ENCODE results near the gene SPART.

The SPART gene

DNA sequence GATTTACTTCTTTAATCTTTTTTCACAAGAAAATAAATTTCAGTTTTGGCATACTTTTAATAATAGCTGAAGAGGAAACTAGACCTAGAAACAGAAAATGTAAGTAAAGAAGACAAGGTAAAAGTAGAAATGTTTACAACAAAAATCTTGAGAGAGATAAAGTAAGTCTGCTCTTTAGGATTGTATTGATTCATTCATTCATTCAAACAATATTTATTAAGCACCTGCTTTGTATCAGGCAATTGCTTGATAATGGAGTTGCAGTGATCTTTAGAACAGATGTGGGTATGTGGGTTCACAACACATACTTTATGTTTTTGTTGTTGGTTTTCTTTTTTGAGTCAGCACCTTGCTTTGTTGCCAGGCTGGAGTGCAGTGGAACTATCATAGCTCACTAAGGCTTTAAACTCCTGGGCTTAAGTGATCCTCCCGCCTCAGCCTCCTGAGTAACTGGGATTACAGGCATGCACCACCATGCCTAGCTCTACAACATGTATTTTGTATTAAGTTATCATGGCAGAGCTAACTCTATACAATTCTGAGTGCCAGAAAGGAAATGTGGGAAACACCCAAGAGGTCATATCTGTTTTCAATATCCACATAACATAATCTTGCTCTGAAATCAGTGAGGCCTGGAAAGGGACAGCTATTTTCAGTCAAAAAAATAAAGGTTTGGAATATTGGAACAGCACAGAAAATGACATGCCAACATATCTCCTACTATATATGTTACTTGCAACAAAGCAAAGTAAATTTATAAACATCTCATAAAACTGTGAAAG lies 8.8 kb upstream of the SPART start:
- DNase-seq (ENCODE audit: low read depth) = no peak
- H3K4me3 ChIP-seq (ENCODE audit: low read depth, low read length) = no peak overlapping the region
- TF ChIP-seq, protein P1, sequence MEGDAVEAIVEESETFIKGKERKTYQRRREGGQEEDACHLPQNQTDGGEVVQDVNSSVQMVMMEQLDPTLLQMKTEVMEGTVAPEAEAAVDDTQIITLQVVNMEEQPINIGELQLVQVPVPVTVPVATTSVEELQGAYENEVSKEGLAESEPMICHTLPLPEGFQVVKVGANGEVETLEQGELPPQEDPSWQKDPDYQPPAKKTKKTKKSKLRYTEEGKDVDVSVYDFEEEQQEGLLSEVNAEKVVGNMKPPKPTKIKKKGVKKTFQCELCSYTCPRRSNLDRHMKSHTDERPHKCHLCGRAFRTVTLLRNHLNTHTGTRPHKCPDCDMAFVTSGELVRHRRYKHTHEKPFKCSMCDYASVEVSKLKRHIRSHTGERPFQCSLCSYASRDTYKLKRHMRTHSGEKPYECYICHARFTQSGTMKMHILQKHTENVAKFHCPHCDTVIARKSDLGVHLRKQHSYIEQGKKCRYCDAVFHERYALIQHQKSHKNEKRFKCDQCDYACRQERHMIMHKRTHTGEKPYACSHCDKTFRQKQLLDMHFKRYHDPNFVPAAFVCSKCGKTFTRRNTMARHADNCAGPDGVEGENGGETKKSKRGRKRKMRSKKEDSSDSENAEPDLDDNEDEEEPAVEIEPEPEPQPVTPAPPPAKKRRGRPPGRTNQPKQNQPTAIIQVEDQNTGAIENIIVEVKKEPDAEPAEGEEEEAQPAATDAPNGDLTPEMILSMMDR (conservative IDR thresholded peaks at IDR 0.05; ENCODE audit: low read depth, low read length) = no peak

DNA sequence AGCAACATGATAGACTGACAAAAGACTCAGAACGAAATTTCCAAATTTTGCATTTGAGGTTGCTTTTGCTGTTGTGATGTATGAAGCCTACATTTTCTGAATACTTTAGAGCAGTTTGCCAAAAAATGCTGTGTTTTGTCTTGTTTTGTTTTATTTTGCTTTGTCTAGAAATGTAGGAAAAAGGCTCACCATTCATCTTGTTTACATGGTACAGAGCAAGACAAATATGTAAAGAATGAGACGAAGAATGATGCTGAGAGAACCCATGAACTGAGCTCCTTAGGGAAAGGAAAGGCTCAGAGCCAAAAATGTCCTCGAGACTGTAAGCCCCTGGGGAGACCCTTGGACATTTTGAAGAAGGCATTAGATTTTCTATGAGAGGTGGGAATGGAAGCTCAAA lies 6.8 kb upstream of the SPART start:
- H3K4me3 ChIP-seq (ENCODE audit: low read depth, low read length) = no peak overlapping the region
- peak; percentile 73 for DNase-seq (ENCODE audit: low read depth)
- TF ChIP-seq, protein P1 (conservative IDR thresholded peaks at IDR 0.05; ENCODE audit: low read depth, low read length) = no peak

DNA sequence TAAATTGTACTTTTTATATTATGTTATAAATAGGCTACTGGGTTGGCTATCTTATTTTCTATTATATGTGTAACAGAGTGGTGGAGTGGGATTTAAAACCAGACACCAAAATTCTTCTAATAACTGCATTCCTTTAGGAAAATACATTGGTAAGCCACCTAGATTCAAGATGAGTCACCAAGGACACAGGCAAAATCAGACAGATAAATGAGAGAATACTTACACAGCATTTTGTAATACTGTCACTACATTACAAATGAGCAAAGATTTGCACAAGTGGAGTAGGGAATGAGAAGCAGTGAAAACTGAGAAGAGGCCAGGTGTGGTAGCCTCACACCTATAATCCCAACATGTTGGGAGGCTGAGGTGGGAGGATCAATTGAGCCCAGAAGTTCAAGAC lies 6.2 kb upstream of the SPART start:
- TF ChIP-seq, protein P1 (conservative IDR thresholded peaks at IDR 0.05; ENCODE audit: low read depth, low read length) = no peak
- DNase-seq (ENCODE audit: low read depth) = peak; percentile 53
- H3K4me3 ChIP-seq (ENCODE audit: low read depth, low read length) = no peak overlapping the region

DNA sequence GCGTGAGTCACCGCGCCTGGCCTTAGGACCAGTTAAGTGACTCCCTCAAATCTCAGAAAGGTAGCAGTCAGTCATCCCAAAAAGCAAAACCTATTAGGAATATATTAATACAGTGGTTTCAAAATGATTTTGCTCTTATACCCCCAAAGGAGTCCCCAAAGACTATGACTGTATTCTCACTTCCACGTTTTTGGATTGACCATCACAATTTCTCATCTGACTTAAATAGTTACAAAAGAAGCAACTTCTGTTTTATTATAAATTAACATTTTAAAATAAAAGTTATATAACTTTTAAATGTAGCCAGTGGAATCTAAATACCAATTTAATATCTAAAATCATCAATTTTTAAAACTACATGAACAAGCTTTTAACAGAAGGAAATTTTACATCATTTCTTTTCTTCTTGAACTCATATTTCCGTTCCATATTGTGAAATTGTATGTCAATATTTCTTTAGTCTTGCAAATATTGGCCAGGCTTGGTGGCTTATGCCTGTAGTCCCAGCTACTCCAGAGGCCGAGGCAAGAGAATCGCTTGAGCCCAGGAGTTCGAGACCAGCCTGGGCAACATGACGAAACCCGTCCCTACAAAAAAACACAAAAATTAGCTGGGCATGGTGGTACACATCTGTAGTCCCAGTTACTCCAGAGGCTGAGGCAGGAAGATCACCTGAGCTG lies 1.5 kb upstream of the SPART start:
- DNase-seq (ENCODE audit: low read depth) = no peak
- no peak overlapping the region for H3K4me3 ChIP-seq (ENCODE audit: low read depth, low read length)
- TF ChIP-seq, protein P1 (conservative IDR thresholded peaks at IDR 0.05; ENCODE audit: low read depth, low read length) = no peak

DNA sequence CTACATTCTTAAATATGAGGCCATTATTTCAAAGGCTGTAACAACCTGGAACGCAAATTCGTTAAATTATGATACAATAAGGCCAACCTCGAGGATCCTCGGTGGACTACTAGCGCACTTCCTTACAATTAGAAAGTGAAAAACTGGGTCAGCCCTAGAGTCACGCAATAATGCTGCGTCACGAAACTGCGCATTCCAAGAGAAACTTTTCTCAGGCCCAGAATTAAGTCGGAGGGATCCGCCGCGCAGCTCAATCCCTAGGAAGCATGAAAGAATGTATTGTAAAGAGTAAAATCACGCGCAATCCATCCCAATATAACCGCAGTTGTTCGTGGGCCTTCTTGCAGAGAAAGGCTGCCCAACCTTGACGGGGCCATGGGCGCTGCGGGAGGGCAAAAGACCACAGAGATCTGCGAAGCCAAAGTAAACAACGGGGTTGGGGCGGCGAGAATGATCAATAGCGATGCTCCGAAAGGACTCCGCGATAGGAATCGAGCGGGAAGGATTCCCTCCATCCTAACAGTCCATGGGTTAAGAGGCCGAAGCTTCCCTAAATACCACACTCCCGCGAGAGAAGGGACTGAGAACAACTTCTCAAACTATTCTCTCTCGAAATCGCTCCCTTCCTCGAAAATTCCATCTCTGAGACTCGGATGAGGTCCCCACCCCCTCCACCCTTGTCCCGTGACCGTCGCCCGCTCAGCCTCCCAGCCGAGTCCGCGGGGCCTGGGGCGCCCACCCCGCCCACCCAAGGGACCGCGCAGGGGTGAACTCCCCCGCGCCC lies 564 bp downstream of the SPART start:
- peak; percentile 93 for DNase-seq (ENCODE audit: low read depth)
- peak overlapping the region; percentile 83 for H3K4me3 ChIP-seq (ENCODE audit: low read depth, low read length)
- TF ChIP-seq, protein P1 (conservative IDR thresholded peaks at IDR 0.05; ENCODE audit: low read depth, low read length) = no peak

DNA sequence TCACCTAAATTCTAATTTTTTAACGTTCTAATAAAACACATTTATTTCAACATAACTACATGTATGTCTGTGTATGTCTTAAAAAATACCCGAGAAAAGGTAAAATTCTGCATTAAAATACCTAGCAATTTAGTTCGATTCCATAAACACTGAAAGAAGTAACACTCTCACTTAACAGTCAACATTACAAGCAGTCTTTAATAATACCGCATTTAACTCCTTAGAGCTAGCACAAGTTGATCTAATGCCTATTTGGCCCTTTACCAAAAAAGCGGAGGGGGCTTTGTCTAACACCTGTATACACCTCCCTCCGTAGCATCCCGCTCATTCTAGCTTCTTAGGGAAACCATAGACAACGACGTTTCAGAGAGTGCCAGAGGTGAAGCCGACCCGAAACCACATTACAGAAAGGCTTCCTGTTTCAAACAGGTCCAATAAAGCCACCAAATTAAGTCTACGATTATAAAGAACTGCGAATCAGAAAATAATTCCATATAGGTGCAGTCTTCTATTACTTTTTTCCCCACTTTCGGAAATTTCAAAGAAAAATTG lies 1.2 kb downstream of the SPART start:
- TF ChIP-seq, protein P1 (conservative IDR thresholded peaks at IDR 0.05; ENCODE audit: low read depth, low read length) = no peak
- DNase-seq (ENCODE audit: low read depth) = peak; percentile 31
- peak overlapping the region; percentile 83 for H3K4me3 ChIP-seq (ENCODE audit: low read depth, low read length)
